ENCODE measurements around the gene ETS1. TPM values are rescaled to one million over a fixed set of nuclear protein-coding genes. Genes with fewer than 3 reads are reported as not detected.

Gene ETS1, protein sequence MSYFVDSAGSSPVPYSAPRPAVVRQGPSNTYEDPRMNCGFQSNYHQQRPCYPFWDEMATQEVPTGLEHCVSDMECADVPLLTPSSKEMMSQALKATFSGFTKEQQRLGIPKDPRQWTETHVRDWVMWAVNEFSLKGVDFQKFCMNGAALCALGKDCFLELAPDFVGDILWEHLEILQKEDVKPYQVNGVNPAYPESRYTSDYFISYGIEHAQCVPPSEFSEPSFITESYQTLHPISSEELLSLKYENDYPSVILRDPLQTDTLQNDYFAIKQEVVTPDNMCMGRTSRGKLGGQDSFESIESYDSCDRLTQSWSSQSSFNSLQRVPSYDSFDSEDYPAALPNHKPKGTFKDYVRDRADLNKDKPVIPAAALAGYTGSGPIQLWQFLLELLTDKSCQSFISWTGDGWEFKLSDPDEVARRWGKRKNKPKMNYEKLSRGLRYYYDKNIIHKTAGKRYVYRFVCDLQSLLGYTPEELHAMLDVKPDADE
- total RNA-seq: 488 TPM in 2 replicates

DNA sequence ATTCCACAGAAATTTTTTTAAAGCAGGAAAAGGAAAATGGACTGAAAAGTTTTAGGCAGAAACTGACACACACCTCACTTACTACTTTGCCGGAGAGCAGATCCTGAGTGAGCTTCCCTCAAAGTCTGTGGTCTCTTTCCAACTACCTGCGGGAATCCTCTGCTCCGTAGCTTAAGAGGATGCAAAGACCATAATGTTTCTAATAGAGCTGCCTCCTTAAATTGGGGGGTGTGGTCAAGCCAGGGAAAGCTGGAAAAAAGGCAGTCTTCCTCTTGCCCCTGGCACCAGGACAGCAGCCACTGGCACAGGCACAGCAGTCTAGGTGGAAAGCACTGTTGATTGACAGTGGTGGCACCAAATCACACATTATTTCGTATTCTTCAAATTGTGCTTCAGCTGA is at the start of gene ETS1:
Gene ETS1 (minus strand): TSS at position 144 of the 400 bp plus-strand sequence. CDS start 14,428 bp downstream, outside the sequence.
- intact Hi-C loops (cut with micrococcal nuclease): no loop called here

DNA sequence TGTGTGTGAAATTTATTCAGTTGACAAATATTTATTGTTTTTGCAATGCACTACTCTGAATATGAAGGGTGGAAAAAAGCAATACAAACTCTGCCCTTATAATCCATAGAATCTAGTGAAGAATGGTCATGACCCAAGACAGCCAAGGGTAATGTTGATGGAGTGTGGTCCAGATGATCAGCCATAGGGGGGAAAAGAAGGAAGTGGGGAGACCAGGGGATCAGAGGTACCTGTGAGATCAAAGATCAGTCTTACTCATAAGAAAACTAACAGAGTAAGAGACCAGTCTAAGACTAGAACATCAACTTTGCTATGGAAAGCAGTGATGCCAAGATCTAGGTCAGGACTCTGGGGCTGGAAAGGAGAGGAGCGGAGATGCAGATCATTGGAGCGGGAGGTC is 47.0 kb upstream of the ETS1 start:
- intact Hi-C loops (cut with micrococcal nuclease): no loop called here

- intact Hi-C loops (cut with micrococcal nuclease): no loop called here
Observed at GRCh38 chr11:128633384-128633965, 46.1 kb upstream of the ETS1 start.

- intact Hi-C loops (cut with micrococcal nuclease): no loop called here
Observed at GRCh38 chr11:128632141-128632791, 44.9 kb upstream of the ETS1 start.

DNA sequence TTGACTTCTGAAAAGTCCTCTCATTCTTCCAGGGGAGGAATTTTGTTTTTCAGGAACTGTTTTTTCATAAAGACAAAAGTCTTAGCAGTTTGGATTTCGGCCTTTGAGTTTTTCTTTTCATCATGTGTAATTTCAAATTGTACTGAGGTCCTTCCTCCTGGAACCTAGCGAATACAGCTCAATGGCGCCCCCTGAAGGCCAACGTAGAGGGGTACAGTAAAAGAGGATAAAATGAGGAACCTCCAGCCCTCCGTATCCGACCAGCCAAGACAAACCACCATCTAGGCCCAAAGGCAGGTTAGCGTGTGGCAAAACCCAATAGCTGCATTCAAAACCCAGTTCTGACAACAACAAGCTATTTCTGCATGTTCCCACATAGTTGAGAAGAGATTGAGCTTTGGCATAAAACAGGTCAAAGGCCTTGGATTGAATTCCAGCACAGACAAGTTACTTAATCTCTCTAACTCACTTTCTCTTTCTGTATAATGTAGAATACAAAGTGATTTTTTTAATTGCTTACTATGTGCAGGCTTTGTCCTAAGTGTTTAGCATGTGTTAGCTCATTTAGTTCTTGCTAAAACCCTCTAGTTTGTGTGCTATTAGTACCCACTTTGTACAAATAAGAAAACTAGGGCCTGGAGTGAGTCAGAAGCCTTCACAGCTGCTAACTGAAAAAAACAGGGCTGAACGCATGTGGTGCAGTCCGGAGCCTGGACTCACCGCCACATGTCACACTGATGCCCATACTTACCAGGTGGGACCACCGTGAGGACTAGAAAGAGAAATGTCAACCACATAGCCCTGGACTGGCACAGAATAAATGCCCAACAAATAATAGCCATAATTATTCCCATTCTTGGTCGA is 43.2 kb upstream of the ETS1 start:
- intact Hi-C loops (cut with micrococcal nuclease): loop anchor here (1.0 to 2.0 kb wide), 11 partner anchors 108 to 599 kb away; no protein-coding TSS in a partner anchor

DNA sequence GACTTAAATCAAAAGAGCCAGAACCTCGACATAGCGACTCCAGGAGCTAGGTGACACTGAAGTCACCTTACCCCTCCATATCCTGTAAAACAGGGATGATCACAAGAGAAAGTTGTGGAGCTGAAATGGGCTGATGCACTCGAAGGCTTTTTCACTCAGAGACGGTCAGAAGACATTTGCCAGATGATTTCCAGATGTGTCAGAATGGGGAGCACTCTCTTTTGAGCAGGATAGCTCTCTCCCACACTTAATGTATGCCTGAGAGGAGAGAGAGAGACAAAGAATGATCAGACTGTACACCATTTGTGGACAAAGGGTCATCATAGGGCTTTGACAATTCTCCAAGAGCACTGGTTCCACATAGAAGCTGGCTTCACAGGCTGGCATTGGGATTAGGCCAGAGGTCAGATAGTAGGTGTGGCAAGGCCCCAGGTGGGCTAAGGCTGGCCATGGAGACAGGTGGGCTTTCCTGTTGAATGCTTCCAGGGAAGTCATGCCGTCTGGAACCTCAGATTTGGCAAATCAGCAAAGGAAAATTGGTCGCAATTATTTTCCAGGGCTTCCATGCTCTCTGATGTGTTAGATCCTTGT is 42.3 kb upstream of the ETS1 start:
- intact Hi-C loops (cut with micrococcal nuclease): loop anchor here (1.0 to 2.0 kb wide), 11 partner anchors 107 to 598 kb away; no protein-coding TSS in a partner anchor

DNA sequence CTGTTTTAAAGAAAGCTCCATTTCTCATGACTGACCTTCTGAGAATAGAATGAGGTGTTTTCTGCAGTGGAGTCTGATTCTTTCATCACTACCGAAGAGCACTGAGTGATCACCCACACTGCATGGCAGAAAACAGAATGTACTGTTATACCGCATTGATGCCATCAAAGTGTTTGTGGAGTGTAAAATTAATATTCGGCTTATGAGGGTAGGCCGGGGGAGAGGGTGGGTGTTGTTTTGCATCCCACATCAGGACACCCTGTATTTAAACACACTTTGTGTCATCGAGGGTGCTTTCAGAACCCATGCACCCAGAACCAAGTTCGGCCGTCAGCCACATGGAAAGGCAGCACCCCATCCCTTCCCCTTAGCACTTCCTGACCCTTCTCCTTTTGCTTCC is 41.3 kb upstream of the ETS1 start:
- intact Hi-C loops (cut with micrococcal nuclease): no loop called here

GRCh38 chr11:128628325-128628673 is 40.9 kb upstream of the ETS1 start:
- intact Hi-C loops (cut with micrococcal nuclease): no loop called here

GRCh38 chr11:128627666-128628324 is 40.4 kb upstream of the ETS1 start:
- intact Hi-C loops (cut with micrococcal nuclease): no loop called here

DNA sequence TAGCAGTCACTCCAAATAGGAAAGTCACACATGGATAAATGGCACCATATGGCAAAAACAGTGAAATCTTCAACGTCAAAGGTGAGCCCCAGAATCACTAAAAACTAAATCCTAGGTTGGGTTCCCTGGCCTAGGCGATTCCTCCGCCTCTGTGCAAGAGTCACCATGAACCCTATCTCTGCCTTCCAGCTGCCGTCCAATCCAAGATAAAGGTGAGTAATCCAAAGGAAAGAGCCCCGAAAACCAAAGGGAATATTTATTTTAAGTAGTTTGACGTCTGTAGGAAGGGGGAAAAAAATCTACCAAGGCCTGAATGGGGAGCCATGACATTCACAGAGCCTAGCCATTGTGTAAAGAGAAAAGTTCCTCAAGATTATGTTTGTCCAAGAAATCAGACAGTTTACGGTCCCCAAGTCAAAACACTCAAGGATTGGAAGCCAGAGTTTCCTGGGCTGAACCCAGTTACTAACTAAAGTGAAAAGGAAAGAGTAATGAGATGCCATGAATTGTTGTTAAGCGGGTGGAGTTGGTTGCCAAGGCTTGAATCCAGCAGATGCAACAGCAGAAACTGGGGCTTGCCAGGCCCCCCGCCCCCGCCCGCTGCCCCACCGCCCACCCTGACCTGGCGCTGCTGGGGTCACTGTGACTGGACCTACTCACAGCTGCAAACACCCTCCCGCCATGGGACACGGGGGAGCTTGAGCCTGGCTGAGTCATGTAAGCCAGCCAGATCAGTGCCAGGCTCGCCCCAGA is 39.7 kb upstream of the ETS1 start:
- intact Hi-C loops (cut with micrococcal nuclease): no loop called here

DNA sequence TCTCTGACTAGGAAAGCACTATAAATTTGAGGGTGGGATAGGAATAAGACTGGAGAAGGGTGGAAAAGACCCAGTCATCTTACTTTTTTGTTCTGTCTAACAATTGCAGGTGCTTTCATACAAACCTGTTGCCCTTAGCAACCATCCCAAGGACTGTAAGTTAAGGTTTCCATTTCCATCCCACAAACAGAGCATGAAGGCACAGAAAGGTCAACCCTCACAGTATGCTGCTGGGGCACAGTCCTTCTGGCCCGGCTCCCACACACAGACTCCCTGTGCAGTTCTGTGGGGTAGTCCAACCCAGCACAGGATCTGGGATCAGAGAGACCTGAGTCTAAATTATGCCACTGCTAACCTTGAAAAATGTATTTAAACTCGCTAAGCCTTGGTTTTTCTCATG is 38.4 kb upstream of the ETS1 start:
- intact Hi-C loops (cut with micrococcal nuclease): no loop called here

DNA sequence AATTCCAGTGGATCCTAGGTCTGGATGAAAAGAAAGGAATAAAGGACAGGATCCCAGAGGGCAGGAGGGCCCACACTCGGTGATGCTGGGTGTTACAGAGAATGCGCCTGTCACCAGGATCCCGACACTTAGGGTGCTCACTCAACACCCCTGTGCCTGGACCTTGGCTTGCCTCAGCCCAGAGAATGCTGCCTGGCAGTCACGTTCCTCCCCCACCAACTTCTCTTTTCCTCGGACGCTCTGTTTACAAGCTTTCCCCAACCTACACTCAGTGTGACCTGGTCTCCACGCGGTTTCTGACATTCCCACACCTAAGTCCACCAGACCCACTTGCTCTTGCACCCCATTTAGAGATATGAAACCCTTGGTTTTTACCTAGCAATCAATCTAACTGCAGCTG is 38.0 kb upstream of the ETS1 start:
- intact Hi-C loops (cut with micrococcal nuclease): no loop called here

GRCh38 chr11:128624269-128625175 is 37.2 kb upstream of the ETS1 start:
- intact Hi-C loops (cut with micrococcal nuclease): loop anchor here (1.0 kb wide), 1 partner anchor 102 kb away; no protein-coding TSS in a partner anchor

DNA sequence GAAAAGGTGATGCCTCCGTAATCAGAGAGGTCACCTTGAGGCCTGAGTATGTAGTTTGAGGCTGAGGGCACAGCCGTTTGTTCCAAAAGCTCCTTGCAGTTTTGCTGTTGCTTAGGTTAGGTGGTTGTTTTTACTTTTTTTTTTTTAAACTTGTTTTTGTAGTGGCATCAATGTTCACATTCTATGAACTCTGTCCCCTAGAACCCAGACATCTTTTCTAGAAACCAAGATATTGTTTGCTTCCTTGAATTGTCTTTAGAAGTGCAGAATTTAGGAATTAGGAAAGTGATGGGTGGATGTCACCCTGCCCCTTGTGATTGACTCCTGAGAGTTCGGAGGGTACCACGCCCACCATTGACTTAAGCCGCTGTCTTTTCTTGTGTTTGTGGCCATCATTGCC is 35.7 kb upstream of the ETS1 start:
- intact Hi-C loops (cut with micrococcal nuclease): no loop called here

GRCh38 chr11:128621601-128622501 is 34.5 kb upstream of the ETS1 start:
- intact Hi-C loops (cut with micrococcal nuclease): no loop called here

- intact Hi-C loops (cut with micrococcal nuclease): no loop called here
Observed at GRCh38 chr11:128620309-128621100, 33.1 kb upstream of the ETS1 start.
